ENCODE data around the gene CEP350.

Gene CEP350

DNA sequence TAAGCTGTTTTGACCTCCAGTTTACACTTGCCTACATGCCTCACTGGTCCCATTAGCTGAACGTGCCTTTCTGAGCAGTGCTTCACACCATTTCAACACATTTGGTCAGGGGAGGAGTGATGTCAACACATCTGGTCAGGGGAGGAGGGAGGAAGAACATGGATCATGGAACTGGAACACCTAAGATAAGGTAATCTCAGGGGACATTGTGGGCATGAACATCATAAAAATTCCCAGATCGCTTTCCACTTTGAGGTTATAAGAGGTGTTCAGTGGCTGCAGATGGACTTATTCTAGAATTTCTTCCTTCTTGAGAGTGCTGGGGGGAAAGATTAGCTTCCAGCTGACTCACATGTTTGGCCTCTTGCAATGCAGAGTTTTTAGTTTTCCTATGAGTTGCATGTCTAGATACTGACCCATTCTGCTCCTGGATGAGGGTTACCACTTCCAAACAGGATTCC lies 202.1 kb downstream of the CEP350 start:
- DNase-seq (ENCODE audit: low spot score), result peak; percentile 24

DNA sequence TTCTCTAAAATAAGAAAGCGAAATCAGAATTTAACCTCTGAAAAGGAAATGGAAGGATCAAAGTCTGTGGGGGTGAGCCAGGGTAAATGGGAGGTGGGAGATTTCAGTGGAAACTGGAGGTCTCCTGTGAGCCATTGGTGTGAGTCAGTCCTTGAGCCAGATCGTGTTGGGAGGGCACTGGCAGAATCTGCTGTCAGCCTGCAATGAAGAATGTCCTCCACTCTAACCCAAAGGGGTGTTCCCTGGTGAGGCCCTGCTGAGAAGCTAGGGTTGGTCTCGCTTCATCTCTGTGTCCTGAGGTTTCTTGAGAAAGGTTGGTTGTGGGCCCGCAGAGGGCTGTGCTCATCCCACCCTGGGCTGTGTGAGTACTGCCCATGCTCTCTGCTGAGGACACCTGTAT lies 202.5 kb downstream of the CEP350 start:
- peak; percentile 37 for DNase-seq (ENCODE audit: low spot score)

DNA sequence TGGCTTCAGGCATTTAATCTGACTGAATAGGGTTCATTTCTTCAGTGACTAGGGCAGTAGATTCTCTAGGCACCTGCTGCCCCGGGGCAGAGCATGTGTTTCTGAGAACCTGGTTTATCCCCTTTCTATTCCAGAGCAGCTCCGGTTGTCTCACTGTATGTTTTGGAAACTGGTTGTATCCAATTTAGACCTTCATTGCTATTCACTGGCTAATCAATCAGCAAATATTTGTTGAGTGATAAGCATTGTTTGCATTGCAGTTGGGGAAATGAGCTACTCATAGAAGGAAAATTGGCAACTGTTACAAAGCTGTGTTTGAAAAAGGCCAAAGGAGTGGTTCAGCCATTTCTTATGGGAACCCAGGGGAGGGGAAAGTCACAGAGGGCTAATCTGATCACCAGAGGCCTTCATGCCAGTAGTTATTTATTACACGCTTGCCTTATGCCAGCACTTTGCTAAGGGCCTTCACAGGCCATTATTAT lies 203.0 kb downstream of the CEP350 start:
- peak; percentile 11 for DNase-seq (ENCODE audit: low spot score)

DNA sequence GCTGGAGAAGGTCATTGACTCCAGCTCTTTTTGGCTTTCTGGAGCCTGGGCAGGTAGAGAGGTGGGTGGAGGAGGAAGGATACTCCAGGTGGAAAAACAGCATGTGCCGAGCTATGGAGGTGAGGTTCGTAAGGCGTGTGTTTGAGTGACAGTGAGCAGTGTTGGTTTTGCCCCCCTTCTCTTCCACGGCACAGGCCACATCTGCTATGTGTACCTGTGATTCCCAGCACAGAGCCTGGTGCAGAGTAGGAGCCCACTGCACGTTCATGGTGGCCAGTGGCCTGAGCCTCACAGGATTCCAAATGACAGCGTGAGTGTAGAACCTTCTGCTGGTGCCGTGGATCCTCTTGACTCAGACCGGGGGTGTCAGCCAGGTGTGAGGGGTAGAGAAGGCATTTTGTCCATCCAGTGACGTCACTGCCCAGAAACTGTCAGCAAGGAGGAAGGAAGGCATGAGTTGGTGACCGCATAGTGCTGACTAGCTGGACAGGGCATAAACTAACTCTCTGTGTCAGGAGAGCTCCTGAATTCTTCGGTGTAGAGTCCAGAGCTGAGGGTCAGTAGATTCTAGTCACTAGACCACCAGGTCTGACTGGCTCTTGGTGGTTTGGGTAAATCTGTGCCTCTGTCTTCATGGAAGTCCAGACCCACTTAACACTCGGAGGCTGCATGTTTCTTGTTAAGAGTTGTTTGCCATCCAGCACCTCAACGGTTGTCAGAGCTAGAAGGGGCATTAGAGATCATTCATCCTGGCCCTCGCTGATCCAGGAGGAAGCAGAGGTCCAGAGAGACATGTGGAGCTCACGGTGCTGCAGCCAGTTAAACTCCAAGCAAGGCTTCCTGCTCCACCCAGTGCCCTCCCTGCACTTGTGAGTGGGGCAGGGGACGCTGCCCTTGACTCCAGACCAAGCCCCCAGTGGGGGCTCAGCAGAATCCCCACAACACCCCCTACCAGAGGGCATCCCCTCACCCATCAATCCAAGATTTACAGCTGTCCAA lies 203.8 kb downstream of the CEP350 start:
- DNase-seq (ENCODE audit: low spot score), result peak; percentile 26

DNA sequence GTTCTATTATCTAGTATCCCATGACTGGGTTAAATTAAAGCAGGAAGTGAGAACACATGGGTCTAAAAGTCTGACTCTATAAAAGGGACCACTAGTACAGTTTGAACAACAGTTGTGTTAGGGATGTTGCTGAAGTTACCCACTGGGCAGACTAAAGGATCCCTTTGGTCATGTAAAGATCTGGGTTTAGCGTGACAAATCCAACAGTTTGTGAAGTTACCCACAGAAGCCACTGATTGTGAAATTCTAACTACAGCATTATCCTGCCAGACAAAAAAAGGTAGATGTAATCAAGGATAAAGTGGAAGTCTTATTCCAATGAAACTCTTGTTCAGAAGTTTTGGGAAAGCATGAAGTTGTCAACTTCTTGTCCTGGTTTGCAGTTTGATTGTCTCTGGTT lies 205.7 kb downstream of the CEP350 start:
- DNase-seq (ENCODE audit: low spot score), result peak; percentile 6

DNA sequence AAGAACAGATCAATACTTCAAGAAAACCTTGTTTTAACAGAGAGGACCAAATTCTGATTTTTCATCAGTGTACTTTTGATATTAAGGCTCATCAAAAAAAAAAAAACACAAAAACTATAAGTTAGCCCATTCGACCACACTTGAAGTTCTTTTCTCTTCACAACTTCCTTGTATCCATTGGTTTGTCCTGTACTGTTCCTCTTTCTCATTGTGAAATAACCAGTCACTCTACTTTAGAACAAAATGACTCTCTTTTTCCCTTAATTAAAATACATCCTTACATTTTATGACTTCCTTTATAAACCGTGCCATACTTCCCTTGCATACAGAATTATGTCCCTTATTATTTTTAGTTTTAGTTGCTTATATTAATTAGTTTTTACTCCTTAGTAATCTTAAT lies 208.4 kb downstream of the CEP350 start:
- no peak for DNase-seq (ENCODE audit: low spot score)
